ENCODE data around the gene WDR5B. TPM values are rescaled to one million over a fixed set of nuclear protein-coding genes. Genes with fewer than 3 reads are reported as not detected.

The WDR5B gene
- total and polyA plus RNA-seq, 10 of the 15 experiments (the other 5 are each of a cell fraction or from before 2014, with no cell fraction given) = 1.7 to 7.9 (median 3.3) TPM

DNA sequence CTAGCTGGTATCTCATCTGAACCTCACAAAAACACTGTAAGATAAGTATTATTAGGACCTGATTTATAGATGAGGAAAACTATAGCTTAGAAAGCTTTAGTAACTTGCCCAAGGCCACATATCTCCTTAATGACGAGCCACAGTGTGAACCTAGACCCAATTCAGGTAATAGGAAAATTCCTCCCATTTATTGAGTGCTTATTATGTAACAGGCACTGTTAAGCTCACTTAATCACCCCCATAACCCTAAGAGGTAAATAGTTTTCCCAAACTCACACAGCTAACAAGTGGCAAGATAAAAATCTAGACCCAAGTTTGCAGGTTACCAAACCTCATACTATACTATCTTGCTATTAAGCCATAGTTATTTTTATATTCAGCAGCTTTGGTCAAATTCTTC is 7.9 kb downstream of the WDR5B start (continued):
- TF ChIP-seq, protein P1, sequence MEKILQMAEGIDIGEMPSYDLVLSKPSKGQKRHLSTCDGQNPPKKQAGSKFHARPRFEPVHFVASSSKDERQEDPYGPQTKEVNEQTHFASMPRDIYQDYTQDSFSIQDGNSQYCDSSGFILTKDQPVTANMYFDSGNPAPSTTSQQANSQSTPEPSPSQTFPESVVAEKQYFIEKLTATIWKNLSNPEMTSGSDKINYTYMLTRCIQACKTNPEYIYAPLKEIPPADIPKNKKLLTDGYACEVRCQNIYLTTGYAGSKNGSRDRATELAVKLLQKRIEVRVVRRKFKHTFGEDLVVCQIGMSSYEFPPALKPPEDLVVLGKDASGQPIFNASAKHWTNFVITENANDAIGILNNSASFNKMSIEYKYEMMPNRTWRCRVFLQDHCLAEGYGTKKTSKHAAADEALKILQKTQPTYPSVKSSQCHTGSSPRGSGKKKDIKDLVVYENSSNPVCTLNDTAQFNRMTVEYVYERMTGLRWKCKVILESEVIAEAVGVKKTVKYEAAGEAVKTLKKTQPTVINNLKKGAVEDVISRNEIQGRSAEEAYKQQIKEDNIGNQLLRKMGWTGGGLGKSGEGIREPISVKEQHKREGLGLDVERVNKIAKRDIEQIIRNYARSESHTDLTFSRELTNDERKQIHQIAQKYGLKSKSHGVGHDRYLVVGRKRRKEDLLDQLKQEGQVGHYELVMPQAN (conservative IDR thresholded peaks at IDR 0.05) = no peak
- TF ChIP-seq SP1 (IDR thresholded peaks at IDR 0.05; ENCODE audit: low read depth, low read length) = no peak
- no peak for TF ChIP-seq CHD4 (IDR thresholded peaks at IDR 0.05)
- no peak for TF ChIP-seq DPF2 (IDR thresholded peaks at IDR 0.05)
- TF ChIP-seq HDGF (IDR thresholded peaks at IDR 0.05) = no peak
- no peak for TF ChIP-seq JUNB (IDR thresholded peaks at IDR 0.05)
- TF ChIP-seq POU2F2 (IDR thresholded peaks at IDR 0.05; ENCODE audit: borderline replicate concordance, low read depth, low read length) = no peak
- no peak for TF ChIP-seq SREBF2 (IDR thresholded peaks at IDR 0.05; ENCODE audit: low read length)
- no peak for TF ChIP-seq NFYA (IDR thresholded peaks at IDR 0.05; ENCODE audit: borderline replicate concordance, low read depth, low read length)
- TF ChIP-seq POLR2AphosphoS5 (IDR thresholded peaks at IDR 0.05; ENCODE audit: low read length) = no peak
- no peak for TF ChIP-seq CHD1 (IDR thresholded peaks at IDR 0.05; ENCODE audit: low read depth, low read length)
- no peak for TF ChIP-seq HDAC6 (IDR thresholded peaks at IDR 0.05; ENCODE audit: unreplicated experiment)
- no peak for TF ChIP-seq SREBF1 (IDR thresholded peaks at IDR 0.05; ENCODE audit: low read length)
- no peak for TF ChIP-seq ETV6 (conservative IDR thresholded peaks at IDR 0.05 in 1 of 2, IDR thresholded peaks at IDR 0.05 in 1 of 2; ENCODE audit: borderline replicate concordance in 1 of 2, low read depth in 1 of 2)
- TF ChIP-seq, protein P2, sequence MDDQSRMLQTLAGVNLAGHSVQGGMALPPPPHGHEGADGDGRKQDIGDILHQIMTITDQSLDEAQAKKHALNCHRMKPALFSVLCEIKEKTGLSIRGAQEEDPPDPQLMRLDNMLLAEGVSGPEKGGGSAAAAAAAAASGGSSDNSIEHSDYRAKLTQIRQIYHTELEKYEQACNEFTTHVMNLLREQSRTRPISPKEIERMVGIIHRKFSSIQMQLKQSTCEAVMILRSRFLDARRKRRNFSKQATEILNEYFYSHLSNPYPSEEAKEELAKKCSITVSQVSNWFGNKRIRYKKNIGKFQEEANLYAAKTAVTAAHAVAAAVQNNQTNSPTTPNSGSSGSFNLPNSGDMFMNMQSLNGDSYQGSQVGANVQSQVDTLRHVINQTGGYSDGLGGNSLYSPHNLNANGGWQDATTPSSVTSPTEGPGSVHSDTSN (IDR thresholded peaks at IDR 0.05; ENCODE audit: insufficient replicate concordance, low read depth, low read length) = no peak

All from GM12878 (cell line).